Measurements from ENCODE around the gene NRL. TPM values are rescaled to one million over a fixed set of nuclear protein-coding genes. Genes with fewer than 3 reads are reported as not detected.
A peak's percentile ranks its signal among the peaks of the same experiment; 100 is the strongest.

NRL gene
- total and polyA plus RNA-seq, 9 of the 15 experiments (the other 6 are each of a cell fraction or from before 2014, with no cell fraction given), result 0.07 to 2.7 (median 1.4) TPM; not detected in 1

- peaks cover 33 to 51% of the 10 kb centered on the region in 2 experiments; a peak in 4 of 5 replicates for H3K4me1 ChIP-seq (replicated peaks in 1 of 2; ENCODE audit: control insufficient read depth in 2 of 2, insufficient read depth in 2 of 2, low read length in 2 of 2)
- POLR2A ChIA-PET, result no interaction called here
- TF ChIP-seq CHD4 (IDR thresholded peaks at IDR 0.05; ENCODE audit: insufficient read depth, insufficient replicate concordance, low read depth, low read length, poor library complexity, severe bottlenecking) (peak; percentile 71), RBM25 (IDR thresholded peaks at IDR 0.05; ENCODE audit: low read depth, low read length, severe bottlenecking) (peak; percentile 96), EWSR1 (IDR thresholded peaks at IDR 0.05; ENCODE audit: borderline replicate concordance, low read depth, partially characterized antibody) (no peak), ZNF79 (CRISPR knock-in tag; IDR thresholded peaks at IDR 0.05; ENCODE audit: low read depth) (no peak), PML (IDR thresholded peaks at IDR 0.05; ENCODE audit: low read length) (no peak), POLR2H (tag; IDR thresholded peaks at IDR 0.05; ENCODE audit: low read depth) (no peak), SMARCA5 (IDR thresholded peaks at IDR 0.05) (peak; percentile 71; the same call in 1 of the 2 replicates), HIVEP1 (CRISPR knock-in tag; IDR thresholded peaks at IDR 0.05) (no peak), ATF2 (CRISPR knock-in tag; IDR thresholded peaks at IDR 0.05) (no peak), E4F1 (CRISPR knock-in tag; IDR thresholded peaks at IDR 0.05; ENCODE audit: borderline replicate concordance) (no peak), ZFP36 (IDR thresholded peaks at IDR 0.05; ENCODE audit: low read depth, low read length, partially characterized antibody) (no peak), ARID2 (IDR thresholded peaks at IDR 0.05) (no peak), ZNF695 (CRISPR knock-in tag; IDR thresholded peaks at IDR 0.05) (no peak), HDAC2 (IDR thresholded peaks at IDR 0.05) (peak; percentile 58; the same call in 1 of the 2 replicates), ZNF592 (IDR thresholded peaks at IDR 0.05) (no peak)
These were observed 29.7 kb upstream of the NRL start for GRCh38 chr14:24144451-24144850.

More at GRCh38 chr14:24144451-24144850, 29.7 kb upstream of the NRL start:
- Histone ChIP-seq H3K9me3 (replicated peaks; ENCODE audit: control insufficient read depth, insufficient read depth, low read depth, low read length) (no peaks in the 10 kb centered on the region), H3K4me2 (ENCODE audit: insufficient read depth, low read length) (no peak overlapping the region), H3K79me2 (ENCODE audit: control insufficient read depth, insufficient read depth, low read length) (peaks cover 54% of the 10 kb centered on the region), H2AFZ (ENCODE audit: low read depth, low read length) (no peak overlapping the region), H3K27me3 (ENCODE audit: control insufficient read depth in 2 of 2, insufficient read depth in 2 of 2, low read length in 2 of 2) (no peaks in the 10 kb centered on the region), H3K36me3 (ENCODE audit: control insufficient read depth, insufficient read depth, low read length) (peaks cover 36% of the 10 kb centered on the region; the same call in 2 of the 3 replicates), H4K20me1 (replicated peaks; ENCODE audit: control insufficient read depth, insufficient read depth, low read length) (no peaks in the 10 kb centered on the region), H3K9me1 (ENCODE audit: control insufficient read depth, insufficient read depth, low read length) (peaks cover 5% of the 10 kb centered on the region), H3K9ac (ENCODE audit: insufficient read depth in 1 of 2, low read depth in 2 of 2, low read length in 2 of 2) (no peak overlapping the region), H3K27ac (ENCODE audit: extremely low read depth, low read depth, low read length) (no peak overlapping the region), H3K4me3 (no peak overlapping the region)
- no TSS peak for BruUV-seq (replicated peaks)
- in situ Hi-C loops (cut with MboI) (no loop called here), intact Hi-C loops (cut with micrococcal nuclease) (loop anchor here (10.0 kb wide), 1 partner anchor 50 kb away; the partner anchor contains the start of gene PCK2)
- WGBS (ENCODE audit: insufficient coverage, low coverage, missing lambda C conversion rate), result 47% methylated on average over 1 of the region's 1 CpG
- DNase-seq (ENCODE audit: extremely low read depth in 1 of 4, low spot score in 3 of 4), result no peak
- FAIRE-seq, result no peak
- no peak for ATAC-seq
- CTCF ChIA-PET (ENCODE audit: low intra/inter-chr PET ratio), result no interaction called here
